HG02938 (cell line): ENCODE results near the gene DHODH.
"Not testable (repeated sequence)": the region's sequence is repeated elsewhere in the genome, so short reads cannot be mapped to it uniquely, and the experiment has no call there.

ENCODE experiments used
- ATAC-seq: cut with Tn5 transposase; IDR thresholded peaks from one replicate; pipeline ENCODE4 v1.9.1; 2021; ENCODE audit warnings: mild to moderate bottlenecking, moderate library complexity; ENCODE audit not compliant: unreplicated experiment

DHODH gene

GRCh38 chr16:72050769-72051464 lies 42.4 kb downstream of the DHODH start:
- ATAC-seq, result no peak

- no peak for ATAC-seq
Measured at GRCh38 chr16:72051818-72052217, 43.3 kb downstream of the DHODH start.

GRCh38 chr16:72054254-72054847 lies 45.8 kb downstream of the DHODH start, which contains the start of gene HP:
HP (plus strand) TSS chr16:72054505; CDS start chr16:72054653, 148 bp downstream.
- ATAC-seq, result not testable (repeated sequence)

- no peak for ATAC-seq
Measured at GRCh38 chr16:72055911-72056310, 47.4 kb downstream of the DHODH start.

- not testable (repeated sequence) for ATAC-seq
Measured at GRCh38 chr16:72057313-72057712, 48.8 kb downstream of the DHODH start.

GRCh38 chr16:72059060-72059459 lies 50.5 kb downstream of the DHODH start:
- not testable (repeated sequence) for ATAC-seq

- ATAC-seq, result no peak
Measured at GRCh38 chr16:72060405-72060804, 51.9 kb downstream of the DHODH start.

GRCh38 chr16:72061564-72061963 lies 53.0 kb downstream of the DHODH start:
- ATAC-seq, result no peak

GRCh38 chr16:72064361-72064894 lies 55.9 kb downstream of the DHODH start:
- ATAC-seq, result no peak

- no peak for ATAC-seq
Measured at GRCh38 chr16:72066747-72067146, 58.2 kb downstream of the DHODH start.

- ATAC-seq, result no peak
Measured at GRCh38 chr16:72068930-72069329, 60.4 kb downstream of the DHODH start.

GRCh38 chr16:72072514-72073342 lies 64.2 kb downstream of the DHODH start:
- ATAC-seq, result no peak

- ATAC-seq, result no peak
Measured at GRCh38 chr16:72073560-72074230, 65.2 kb downstream of the DHODH start.

- not testable (repeated sequence) for ATAC-seq
Measured at GRCh38 chr16:72075067-72075466, 66.5 kb downstream of the DHODH start.
